ENCODE data around the gene WWC2.
"Not testable (repeated sequence)": the region's sequence is repeated elsewhere in the genome, so short reads cannot be mapped to it uniquely, and the experiment has no call there.

Gene WWC2

DNA sequence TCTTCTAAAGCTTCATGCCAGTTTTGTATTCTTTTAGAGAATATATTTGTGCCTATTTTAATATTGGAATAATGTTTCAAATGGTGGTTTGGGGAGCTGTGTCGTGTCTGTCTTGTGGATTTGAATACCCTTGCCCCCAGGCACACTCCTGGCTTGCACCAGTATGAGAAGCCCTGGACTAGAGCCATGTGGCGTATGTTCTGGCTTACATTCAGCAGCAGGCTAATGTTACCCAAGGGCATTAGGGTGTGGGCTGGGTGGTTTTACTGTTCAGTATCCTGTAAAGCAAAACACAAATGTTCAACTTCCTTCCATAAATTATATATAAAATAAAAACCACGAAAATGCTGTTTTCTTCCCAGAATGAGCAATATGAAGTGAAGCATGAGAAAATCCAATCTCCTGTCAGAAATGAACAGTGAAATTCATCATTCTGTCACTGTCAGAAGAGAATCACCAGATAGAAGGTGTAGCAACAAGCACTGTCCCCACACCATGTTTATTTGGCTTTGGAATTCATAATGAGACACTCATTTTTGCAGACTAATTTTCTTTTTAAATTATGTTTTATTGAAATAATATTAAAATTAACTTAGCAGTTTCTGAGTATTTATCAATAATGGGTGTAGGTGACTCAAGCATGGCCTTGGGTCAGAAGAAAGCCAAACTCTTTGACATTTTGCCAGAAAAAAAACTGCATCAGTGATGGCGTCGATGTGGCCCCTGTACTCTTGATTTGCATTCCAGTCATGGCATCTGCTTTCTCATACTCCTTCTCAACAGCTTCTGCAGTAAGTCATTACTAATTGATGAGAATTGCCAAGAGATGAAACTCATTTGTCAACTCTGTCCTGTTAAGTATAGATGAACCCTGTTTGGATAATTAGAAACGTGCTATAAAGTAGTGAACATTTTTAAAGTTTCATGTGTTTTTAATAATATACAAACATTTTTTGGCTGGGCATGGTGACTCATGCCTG is 43.8 kb downstream of the WWC2 start:
- no peak for DNase-seq (ENCODE audit: low read depth in 2 of 2)

DNA sequence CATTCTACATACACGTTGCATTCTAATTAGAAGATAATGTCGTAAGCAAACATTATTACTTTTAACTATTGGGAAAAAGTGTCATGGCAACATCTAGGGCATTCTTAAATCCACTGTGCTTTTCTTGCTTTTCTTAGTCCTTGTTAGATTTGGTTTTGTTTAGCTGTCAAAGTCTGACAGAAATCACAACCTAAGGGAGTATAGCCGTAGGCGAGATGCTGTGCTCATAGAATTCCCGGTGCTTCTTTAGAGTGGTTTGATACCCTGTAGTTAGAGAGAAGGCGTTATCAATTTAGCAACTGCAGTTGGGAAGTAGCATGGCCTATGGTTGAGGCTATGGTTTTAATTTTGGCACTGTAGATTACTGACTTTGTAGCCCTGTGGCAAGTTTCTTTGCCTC is 45.7 kb downstream of the WWC2 start:
- DNase-seq (ENCODE audit: low read depth in 2 of 2): no peak

DNA sequence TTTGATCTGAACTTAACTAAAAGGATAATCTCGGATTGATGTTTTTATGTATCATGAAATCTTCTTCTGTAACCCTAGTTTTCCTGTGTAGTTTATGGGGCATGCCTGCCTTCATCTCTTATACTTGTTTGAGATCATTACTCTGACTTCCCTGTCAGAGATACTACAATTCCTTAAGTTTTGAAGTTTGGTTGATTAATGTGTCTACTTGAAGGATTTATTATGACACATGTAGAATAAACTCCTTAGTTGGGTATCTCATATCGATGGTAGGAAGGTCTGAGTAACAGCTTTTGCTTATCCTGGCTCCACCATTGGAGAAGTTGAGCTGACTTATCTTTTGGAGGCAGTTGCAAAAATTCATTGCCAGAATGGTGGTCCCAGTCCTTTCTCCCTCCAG is 46.7 kb downstream of the WWC2 start:
- DNase-seq (ENCODE audit: low read depth in 2 of 2): no peak

DNA sequence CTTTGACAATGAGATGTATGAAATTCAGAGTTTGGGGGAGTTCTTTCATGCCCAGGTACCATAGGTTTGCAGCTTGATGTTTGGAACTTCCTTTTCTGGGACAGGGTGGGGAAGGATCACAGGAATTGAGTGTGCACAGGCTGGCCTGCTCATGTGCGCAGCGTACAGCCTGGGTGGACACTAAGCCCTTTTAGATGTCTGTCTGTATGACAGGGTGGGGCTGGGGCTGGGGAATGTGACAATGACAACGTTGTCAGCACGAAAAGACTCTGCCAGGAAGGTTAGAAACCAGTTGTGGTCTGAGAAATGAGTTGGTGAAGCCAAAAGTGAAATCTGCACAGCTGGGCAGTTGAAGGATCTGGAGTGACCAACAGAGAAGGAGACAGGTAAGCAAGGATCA is 47.4 kb downstream of the WWC2 start:
- no peak for DNase-seq (ENCODE audit: low read depth in 2 of 2)

DNA sequence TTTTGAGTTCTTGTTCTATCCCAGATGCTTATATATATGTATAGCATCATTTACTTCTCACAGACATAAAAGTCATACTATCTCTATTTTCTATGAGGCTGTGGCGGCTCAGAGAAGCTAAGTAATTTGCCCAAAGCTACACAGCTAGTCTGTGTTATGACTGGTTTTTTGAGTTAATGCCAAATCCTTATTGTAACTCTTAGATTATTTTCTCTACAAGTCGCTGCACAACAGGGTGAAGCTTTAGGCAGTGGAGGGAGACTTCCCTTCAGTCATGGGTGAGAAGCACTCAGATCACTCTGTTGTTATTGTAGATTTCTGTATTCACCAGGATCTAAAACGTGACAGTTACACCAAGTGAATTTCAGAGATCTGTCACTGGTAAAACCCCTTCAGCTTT is 48.1 kb downstream of the WWC2 start:
- no peak for DNase-seq (ENCODE audit: low read depth in 2 of 2)

DNA sequence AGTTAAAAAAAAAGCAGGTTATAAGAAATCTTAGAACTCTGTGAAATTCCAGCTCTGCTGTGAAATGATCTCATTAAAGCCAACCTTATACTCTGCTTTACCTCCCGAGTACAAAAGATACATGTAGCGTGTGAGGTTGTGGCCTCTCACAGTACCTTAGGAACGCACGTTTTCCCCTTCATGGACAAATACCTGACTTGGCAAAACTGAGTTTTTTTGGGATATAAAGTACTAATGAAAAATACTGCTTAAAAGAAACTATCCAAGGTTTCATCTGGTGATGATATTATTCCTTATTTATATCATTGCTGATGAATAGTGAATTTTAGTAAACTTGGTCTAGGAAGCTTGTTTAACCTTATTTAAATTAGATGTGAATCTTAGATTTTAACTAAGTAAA is 48.9 kb downstream of the WWC2 start:
- DNase-seq (ENCODE audit: low read depth in 2 of 2): no peak

DNA sequence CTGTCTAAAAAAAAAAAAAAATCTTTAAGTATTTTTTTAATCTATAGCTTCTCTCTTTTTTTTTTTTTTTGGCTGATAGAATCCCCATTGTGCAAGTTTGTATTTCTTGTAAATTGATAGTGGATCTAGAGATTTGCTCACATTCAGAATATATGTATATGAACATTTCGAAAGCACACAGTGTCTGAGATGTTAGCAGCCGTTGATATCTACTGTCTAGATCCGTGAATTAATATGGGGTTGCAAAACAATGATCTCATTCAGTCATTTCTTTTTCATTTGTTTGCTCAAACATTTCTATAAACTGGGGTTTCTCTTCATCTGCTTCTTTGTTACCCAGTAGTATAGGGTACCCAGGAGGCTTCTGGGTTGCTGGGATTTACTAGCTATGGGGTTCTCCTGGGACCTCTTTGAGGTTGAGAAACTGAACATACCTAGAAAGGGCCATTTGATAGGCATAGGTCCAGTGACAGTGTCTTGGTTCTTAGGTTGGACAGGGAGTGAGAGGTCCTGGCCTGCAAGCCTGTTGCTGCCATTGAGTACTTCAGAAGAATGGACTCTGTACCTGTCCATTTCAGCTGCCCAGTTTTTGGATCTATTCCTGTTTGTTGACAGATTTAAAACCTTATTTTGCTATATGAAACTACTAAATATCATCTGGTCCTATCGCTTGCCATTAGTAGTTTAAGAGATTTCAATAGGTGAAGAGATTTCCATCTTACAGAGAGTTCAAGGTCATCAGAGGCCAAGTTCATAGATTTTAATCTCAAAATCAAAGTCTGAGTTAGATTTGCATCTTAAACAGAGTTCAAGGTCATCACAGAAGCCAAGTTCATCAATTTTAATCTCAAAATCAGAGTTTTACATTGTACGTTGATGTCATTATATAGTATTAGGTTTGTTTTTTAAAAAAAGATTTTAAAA is 50.8 kb downstream of the WWC2 start:
- DNase-seq (ENCODE audit: low read depth in 2 of 2): no peak

DNA sequence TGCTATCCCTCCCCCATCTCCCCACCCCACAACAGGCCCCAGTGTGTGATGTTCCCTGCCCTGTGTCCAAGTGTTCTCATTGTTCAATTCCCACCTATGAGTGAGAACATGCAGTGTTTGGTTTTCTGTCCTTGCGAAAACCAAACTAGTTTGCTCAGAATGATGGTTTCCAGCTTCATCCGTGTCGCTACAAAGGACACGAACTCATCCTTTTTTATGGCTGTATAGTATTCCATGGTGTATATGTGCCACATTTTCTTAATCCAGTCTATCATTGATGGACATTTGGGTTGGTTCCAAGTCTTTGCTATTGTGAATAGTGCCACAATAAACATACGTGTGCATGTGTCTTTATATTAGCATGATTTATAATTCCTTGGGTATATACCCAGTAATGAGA is 51.6 kb downstream of the WWC2 start:
- DNase-seq (ENCODE audit: low read depth in 2 of 2): not testable (repeated sequence)

DNA sequence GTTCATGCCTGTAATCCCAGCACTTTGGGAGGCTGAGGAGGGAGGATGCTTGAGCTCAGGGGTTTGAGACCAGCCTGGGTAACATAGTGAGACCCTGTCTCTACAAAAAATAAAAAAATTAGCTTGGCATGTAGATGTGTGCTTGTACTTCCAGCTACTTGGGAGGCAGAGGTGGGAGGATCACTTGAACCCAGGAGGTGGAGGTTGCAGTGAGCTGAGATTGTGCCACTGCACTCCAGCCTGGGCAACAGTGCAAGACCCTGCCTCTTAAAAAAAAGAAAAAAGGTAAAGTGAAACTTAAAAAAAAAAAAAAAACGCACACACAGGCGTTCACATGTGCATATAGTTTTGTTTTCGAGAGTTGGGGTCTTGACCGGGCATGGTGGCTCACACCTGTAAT is 53.2 kb downstream of the WWC2 start:
- DNase-seq (ENCODE audit: low read depth in 2 of 2): not testable (repeated sequence)

DNA sequence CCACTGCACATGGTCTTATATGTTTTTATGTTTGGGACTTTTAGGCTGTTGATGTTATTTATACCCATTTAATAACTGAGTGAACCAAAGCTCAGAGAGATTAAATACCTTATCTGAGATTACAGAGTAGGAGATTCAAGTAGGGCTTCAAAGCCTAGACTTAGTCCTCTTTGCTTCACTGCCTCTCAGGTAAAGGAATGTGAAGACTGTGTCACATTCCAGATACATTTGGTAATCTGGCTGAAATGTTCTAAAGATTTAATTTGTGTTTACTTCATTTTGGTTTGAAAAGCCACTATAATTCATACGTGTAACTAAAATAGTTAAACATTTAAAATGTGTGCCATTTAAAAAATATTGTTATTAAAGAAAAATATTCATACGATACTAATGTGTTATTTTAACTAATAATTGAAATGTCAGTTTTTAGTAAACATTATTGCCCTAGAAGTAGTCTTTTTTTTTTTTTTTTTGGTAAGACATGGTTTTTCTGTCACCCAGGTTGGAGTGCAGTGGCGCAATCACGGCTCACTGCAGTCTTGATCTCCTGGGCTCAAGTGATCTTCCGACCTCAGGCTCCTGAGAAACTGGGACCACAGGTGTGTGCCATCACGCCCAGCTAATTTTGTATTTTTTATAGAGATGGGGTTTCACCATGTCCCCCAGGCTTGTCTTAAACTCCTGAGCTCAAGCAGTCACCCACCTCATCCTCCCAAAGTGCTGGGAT is 54.3 kb downstream of the WWC2 start:
- DNase-seq (ENCODE audit: low read depth in 2 of 2): no peak

DNA sequence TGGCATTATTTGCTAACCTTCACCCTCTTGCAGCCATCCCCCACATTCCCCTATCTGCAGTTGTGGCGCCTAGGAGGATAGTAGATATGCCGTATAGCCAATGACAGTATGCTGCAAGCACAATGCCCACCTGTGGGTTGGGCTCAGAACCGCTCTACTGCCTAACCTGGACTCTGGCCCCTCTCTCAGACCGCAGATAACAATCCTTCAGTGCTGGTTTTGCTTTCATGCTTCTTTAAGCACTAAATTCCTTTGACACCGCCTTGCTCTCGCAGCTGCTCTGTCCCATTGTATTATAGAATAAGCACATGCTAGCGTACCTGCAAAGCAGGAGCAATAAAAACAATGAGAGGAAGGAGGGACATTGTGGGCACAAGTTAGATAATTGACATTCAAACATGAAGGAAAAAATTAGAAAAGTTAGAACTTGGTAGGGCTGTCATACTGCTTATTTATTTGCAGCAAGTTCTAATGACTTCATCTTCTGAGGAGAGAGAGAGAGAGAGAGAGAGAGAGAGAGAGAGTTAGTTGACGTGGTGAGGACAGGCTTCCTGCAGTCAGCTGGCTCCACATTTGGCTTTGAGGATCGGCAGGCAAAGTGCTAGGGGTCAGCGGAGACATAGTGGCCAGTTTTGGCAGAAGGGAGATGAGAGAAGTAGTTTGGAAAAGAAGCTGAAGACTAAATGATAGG is 55.8 kb downstream of the WWC2 start:
- DNase-seq (ENCODE audit: low read depth in 2 of 2): no peak

DNA sequence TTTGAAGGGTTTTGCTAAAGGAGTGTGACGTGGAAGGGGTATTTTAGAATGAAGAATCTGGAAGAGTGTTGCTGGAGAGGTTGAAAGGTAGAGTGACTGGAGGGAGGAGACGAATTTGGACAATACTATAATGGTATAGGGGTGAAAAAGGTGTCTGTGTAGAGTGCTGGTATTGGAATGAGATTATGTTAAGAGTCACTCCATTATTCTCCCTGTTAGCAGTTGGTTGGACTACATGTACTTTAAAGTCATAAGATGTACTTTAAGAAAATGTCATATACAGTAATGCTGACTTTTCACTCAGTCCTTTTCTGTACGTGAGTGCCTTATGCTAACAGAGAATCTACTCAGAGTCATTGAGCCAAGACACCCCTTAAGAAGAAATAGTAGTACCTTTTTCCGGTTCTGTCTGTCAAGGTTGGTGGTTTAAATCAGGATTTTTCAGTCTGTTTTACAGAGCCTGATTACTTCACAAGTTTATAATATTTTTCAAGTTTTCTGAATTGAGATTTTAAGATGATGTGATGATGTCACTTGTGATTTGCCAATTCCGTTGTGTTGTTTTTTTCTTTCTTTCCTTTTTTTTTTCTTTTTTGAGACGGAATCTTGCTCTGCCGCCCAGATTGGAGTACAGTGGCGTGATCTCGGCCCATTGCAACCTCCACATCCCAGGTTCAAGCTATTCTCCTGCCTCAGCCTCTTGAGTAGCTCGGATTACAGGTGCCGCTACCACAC is 56.6 kb downstream of the WWC2 start:
- DNase-seq (ENCODE audit: low read depth in 2 of 2): no peak

DNA sequence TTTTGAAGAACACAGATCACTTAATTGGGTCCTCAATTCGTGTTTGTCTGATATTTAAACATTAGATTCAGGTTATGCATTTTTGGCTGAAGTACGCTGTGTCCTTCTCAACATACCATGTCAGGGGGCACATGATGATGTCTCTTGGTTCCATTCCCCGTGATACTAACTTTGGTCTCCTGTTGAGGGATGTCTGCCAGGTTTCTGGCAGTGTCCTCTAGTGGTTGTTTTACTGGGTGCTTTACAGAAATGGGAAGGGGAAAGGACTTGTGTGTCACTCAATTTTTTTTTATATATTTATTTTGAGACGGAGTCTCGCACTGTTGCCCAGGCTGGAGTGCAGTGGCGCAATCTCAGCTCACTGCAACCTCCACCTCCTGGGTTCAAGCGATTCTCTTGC is 58.2 kb downstream of the WWC2 start:
- DNase-seq (ENCODE audit: low read depth in 2 of 2): no peak

DNA sequence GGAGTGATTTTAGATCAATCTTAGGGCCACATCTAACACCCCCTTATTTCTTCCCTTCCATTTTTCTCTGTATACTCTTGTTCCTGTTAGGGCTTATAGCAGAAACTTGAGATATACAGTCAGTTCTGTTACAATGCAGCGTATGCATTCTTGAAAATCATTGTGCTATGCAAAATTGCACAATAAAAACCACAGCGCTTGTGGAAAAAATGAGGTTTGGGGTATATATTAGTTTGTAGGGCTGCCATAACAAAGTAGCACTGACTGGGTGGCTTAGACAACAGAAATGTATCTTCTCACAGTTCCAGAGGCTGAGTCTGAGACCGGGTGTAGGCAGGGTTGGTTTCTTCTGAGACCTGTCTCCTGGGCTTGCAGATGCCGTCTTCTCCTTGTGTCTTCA is 59.0 kb downstream of the WWC2 start:
- DNase-seq (ENCODE audit: low read depth in 2 of 2): no peak

DNA sequence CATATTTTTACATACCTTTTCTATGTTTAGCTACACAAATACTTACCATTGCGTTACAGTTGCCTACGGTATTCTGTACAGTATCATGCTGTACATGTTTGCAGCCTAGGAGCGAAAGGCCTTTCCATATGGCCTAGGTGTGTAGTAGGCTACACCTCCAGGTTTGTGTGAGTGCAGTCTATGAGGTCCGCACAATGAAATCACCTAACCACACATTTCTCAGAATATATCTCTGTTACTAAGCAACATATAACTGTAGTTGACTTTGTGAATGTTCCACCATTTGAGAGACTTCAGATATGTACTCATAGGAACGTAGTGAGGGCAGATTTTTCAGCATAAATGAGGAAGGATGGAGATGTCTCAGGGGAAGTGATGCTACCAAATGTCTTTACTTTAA is 62.6 kb downstream of the WWC2 start:
- DNase-seq (ENCODE audit: low read depth in 2 of 2): no peak

DNA sequence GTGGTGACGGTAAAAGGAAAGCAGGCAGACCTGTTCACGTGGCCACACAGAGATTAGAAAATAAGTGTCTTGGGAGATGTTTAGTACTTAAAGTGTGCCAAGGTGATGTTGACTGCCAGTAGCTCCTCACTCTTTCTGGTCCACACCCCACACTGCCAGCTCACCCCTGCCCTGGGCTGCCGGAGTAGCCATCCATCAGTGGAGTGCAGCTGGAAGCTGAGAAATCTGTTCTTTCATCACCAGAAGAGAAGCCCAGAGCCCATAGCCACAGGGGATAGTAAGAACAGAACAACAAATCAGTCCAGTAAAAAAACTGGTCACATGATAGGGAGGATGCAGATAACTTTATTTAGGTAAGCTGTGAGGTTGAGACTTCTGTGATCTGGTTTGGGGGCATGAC is 64.1 kb downstream of the WWC2 start:
- DNase-seq (ENCODE audit: low read depth in 2 of 2): no peak

DNA sequence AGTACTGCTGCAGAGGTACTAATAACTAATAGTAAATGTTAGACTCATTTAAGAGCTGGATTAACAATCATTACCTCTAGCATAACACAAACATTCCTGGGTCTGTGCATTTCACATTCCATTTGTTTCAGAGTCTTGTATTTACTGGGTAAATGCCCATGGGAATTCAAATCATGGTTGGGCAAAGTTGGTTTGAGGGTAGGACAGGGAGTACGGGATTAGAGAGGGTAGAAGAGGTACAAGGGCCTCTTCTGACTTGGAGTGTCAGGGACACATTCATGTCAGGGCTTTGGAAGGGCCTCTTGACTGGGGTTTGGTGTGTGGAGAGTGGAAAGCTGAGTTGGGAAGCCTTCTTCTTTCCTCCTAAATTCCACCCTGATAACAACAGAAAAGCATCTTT is 65.9 kb downstream of the WWC2 start:
- no peak for DNase-seq (ENCODE audit: low read depth in 2 of 2)

DNA sequence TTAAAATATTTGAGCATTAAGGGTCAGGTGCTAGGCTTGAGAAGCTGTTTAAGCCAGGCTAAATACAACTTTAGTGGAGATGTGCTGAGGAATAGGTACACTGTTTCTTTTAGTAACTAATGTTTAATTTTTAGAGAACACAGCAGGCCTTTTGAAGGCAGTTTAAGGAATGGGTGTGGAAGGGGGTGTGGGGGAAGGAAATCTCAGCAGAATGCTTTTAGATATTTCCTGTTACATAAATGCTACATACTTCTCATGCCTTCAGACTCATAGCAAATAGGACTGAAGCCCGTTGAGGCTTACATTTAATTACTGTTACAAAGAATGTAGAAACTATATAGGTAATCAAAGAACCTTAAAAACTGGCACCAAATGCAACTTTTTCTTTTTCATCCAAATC is 66.3 kb downstream of the WWC2 start:
- DNase-seq (ENCODE audit: low read depth in 2 of 2): no peak

DNA sequence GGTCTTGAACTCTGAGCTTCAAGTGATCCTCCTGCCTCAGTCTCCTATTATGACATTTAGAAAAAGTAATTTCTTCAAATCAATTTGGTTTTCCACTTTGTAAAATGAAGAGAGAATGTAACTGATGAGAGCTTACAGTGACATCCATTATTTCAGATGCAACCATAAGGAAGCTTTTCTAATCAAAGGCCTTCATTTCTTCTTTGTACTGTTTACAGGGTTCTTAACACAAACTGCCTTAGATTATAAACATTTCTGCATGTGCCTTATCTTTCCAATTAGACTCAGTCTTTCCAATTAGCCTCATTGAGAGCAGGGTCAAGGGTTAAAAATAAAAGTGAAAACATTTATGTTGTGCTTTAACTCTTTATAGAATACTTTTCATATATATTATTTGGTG is 71.8 kb downstream of the WWC2 start:
- no peak for DNase-seq (ENCODE audit: low read depth in 2 of 2)

DNA sequence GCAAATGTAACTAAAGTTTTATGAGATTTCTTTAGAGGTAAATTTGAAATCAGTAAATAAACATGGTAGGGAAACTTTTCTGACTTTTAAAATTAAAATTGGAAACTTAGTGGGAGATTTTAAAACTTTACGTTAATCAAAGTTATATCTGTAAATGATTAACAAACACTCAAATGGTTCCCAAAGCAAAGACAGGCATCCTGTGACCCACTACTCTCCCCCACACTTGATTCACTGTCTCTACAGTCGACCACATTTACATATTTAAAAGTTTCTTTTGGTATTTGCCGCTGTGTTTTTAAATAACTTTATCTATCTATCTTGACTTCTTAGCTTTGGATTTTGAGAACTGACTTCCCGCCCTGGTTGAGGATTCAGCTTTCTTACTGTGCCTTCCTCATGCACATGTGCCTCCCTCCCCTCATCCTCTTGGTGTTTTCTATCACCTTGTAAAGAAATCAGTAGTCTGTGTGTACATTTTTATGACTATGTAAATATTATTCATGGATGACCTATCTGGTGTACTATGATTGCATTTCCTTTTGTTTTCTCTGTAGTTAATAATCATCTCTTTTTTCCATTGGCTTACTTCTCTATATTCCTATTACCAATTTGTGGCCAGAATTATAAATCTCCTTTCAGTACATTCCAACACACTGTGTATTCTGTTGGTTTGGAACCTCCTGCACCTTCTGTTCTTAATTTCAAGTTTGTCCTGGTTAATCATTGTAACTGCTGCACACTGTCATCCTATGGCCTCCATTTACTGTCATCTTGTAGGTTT is 72.6 kb downstream of the WWC2 start:
- DNase-seq (ENCODE audit: low read depth in 2 of 2): no peak
